Measurements from ENCODE around the gene HEXIM1. TPM values are rescaled to one million over a fixed set of nuclear protein-coding genes. Genes with fewer than 3 reads are reported as not detected.

HEXIM1 gene
- total RNA-seq, 1 experiment from 2014 or later = 59.1 TPM

GRCh38 chr17:45139533-45139920 lies 8.7 kb upstream of the HEXIM1 start:
- peaks cover 8% of the 10 kb centered on the region; the same call in 1 of the 2 replicates for H3K4me1 ChIP-seq (ENCODE audit: control insufficient read depth, insufficient read depth, low read length)
- no peak overlapping the region for H3K27ac ChIP-seq (ENCODE audit: low read length)
- ChIA-PET POLR2A (no interaction called here), CTCF (no interaction called here)
- in situ Hi-C loops (cut with HindIII; ENCODE audit: low pct_unique_long_range_greater_than_20kb, low sequenced_read_pairs) (no loop called here), intact Hi-C loops (cut with micrococcal nuclease; ENCODE audit: unreplicated experiment) (no loop called here)
- no peak for TF ChIP-seq SIN3A (IDR thresholded peaks at IDR 0.05; ENCODE audit: borderline replicate concordance, insufficient read depth, low read depth, low read length)
- no peak for TF ChIP-seq CTCF (IDR thresholded peaks at IDR 0.05)
- no peak for TF ChIP-seq REST (IDR thresholded peaks at IDR 0.05; ENCODE audit: insufficient read depth in 1 of 2, low read depth in 2 of 2, low read length in 1 of 2)
- TF ChIP-seq TCF7L2 (IDR thresholded peaks at IDR 0.05; ENCODE audit: low read depth, low read length) = no peak
- no peak for TF ChIP-seq POLR2AphosphoS5 (IDR thresholded peaks at IDR 0.05; ENCODE audit: low read depth, low read length)
- no peak overlapping the region for H3K4me3 ChIP-seq (ENCODE audit: low read depth in 2 of 2, low read length in 2 of 2)
- BruUV-seq (replicated peaks) = no TSS peak
- no peak for DNase-seq (ENCODE audit: low read depth, low spot score)
- ATAC-seq = no peak
- no peaks in the 10 kb centered on the region for H3K27me3 ChIP-seq (ENCODE audit: control insufficient read depth, insufficient read depth, low read length)
- H3K36me3 ChIP-seq (ENCODE audit: control insufficient read depth, insufficient read depth, low read length) = no peaks in the 10 kb centered on the region
- H3K9me3 ChIP-seq (ENCODE audit: control insufficient read depth, insufficient read depth, low read depth, low read length) = no peaks in the 10 kb centered on the region

GRCh38 chr17:45143094-45143670 lies 5.1 kb upstream of the HEXIM1 start:
- POLR2A ChIA-PET = interaction anchor here (0.6 kb wide), 1 partner anchor 31 kb away, joined by 7 read pairs; no protein-coding TSS in a partner anchor
- Histone ChIP-seq H3K4me1 (ENCODE audit: control insufficient read depth, insufficient read depth, low read length) (peaks cover 10% of the 10 kb centered on the region), H3K4me3 (ENCODE audit: low read depth in 2 of 2, low read length in 2 of 2) (no peak overlapping the region), H3K36me3 (ENCODE audit: control insufficient read depth, insufficient read depth, low read length) (no peaks in the 10 kb centered on the region; the same call in 1 of the 2 replicates), H3K27ac (ENCODE audit: low read length) (no peak overlapping the region), H3K27me3 (ENCODE audit: control insufficient read depth, insufficient read depth, low read length) (no peaks in the 10 kb centered on the region), H3K9me3 (ENCODE audit: control insufficient read depth, insufficient read depth, low read depth, low read length) (no peaks in the 10 kb centered on the region)
- DNase-seq (ENCODE audit: low read depth, low spot score) (no peak), ATAC-seq (no peak)
- intact Hi-C loops (cut with micrococcal nuclease; ENCODE audit: unreplicated experiment) = no loop called here
- in situ Hi-C loops (cut with HindIII; ENCODE audit: low pct_unique_long_range_greater_than_20kb, low sequenced_read_pairs) = no loop called here
- CTCF ChIA-PET = no interaction called here
- TF ChIP-seq REST (IDR thresholded peaks at IDR 0.05; ENCODE audit: insufficient read depth in 1 of 2, low read depth in 2 of 2, low read length in 1 of 2) (no peak), POLR2AphosphoS5 (IDR thresholded peaks at IDR 0.05; ENCODE audit: low read depth, low read length) (no peak), SIN3A (IDR thresholded peaks at IDR 0.05; ENCODE audit: borderline replicate concordance, insufficient read depth, low read depth, low read length) (no peak), TCF7L2 (IDR thresholded peaks at IDR 0.05; ENCODE audit: low read depth, low read length) (no peak), CTCF (IDR thresholded peaks at IDR 0.05) (no peak)
- BruUV-seq (replicated peaks) = no TSS peak

All from Panc1 (cell line).